HG02759 (cell line): ENCODE results near the gene NRXN2.

ENCODE experiments used
- ATAC-seq: cut with Tn5 transposase; IDR thresholded peaks from one replicate; pipeline ENCODE4 v1.9.1; 2021; ENCODE audit warnings: mild to moderate bottlenecking, moderate library complexity; ENCODE audit not compliant: unreplicated experiment

The NRXN2 gene

DNA sequence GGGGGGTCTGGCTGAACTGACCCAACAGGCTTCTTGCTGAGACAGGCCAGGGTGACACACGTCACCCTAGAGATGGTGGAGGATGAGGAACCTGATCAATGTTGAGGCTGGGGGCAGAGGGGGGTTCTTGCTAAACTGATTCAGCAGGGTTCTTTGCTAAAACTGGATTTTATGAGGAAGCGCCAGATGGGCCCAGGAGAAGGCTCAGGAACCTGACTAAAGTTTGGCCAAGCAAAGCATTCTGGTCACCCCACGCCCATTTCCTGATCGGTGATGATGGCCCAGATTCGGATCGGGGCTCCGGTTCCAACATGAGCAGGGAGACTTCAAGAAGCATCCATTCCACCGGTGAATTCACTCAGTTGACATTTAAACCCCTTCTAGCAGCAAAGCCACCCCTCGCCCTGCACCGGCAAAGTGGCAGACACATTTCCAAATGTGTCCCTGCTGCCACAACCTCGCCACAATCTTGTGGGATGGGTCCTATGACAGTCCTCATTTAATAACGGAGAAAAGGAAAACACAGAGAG lies 166.2 kb downstream of the NRXN2 start:
- ATAC-seq, result no peak
